Glutamatergic neuron (in vitro differentiated cells): ENCODE results near the gene PDLIM5. TPM values are rescaled to one million over a fixed set of nuclear protein-coding genes. Genes with fewer than 3 reads are reported as not detected.

Experiments used
- DNase-seq: peaks from one replicate; pipeline ENCODE4 v3.0.0; 2022
- H3K27ac Mint-ChIP-seq: one replicate; pipeline ENCODE4 v1.8.0; 2020; ENCODE audit warnings: mild to moderate bottlenecking, mixed read lengths, inconsistent platforms; ENCODE audit not compliant: unreplicated experiment
- H3K27me3 Mint-ChIP-seq: one replicate; pipeline ENCODE4 v1.8.0; 2020; ENCODE audit warnings: mild to moderate bottlenecking, moderate library complexity, mixed read lengths, inconsistent platforms; ENCODE audit not compliant: unreplicated experiment
- H3K36me3 Mint-ChIP-seq: one replicate; pipeline ENCODE4 v1.8.0; 2020; ENCODE audit warnings: mild to moderate bottlenecking, mixed read lengths, inconsistent platforms; ENCODE audit not compliant: unreplicated experiment
- H3K4me1 Mint-ChIP-seq: one replicate; pipeline ENCODE4 v1.8.0; 2020; ENCODE audit warnings: mild to moderate bottlenecking, low read depth, mixed read lengths, inconsistent platforms; ENCODE audit not compliant: unreplicated experiment
- H3K4me3 Mint-ChIP-seq: one replicate; pipeline ENCODE4 v1.8.0; 2020; ENCODE audit warnings: mild to moderate bottlenecking, mixed read lengths, inconsistent platforms; ENCODE audit not compliant: unreplicated experiment
- H3K9me3 Mint-ChIP-seq: one replicate; pipeline ENCODE4 v1.8.0; 2020; ENCODE audit warnings: mild to moderate bottlenecking, moderate library complexity, mixed read lengths, inconsistent platforms; ENCODE audit not compliant: unreplicated experiment
- CTCF ChIP-seq: fragments of 200-600 bp; sonication (generic); IDR thresholded peaks from one replicate; pipeline ENCODE4 v1.5.0; 2021; ENCODE audit not compliant: partially characterized antibody, unreplicated experiment
- total RNA-seq: library from RNA; stranded (reverse); fragmentation: NEBNext Ultra II Directional; extraction: Animal tissue kit (Norgen Biotek cat#: 25700); gene quantifications from one replicate; pipeline ENCODE4 v1.2.1, GENCODE V29; 2021; ENCODE audit not compliant: unreplicated experiment

Gene PDLIM5
- total RNA-seq, 1 donor from 2014 or later: 32.7 TPM

GRCh38 chr4:94527556-94528233, 76.0 kb downstream of the PDLIM5 start:
- no peak for TF ChIP-seq CTCF
- Mint-ChIP-seq H3K4me1 (no peaks in the 10 kb centered on the region), H3K4me3 (no peak overlapping the region), H3K27me3 (no peaks in the 10 kb centered on the region), H3K27ac (no peak overlapping the region), H3K9me3 (no peaks in the 10 kb centered on the region), H3K36me3 (no peaks in the 10 kb centered on the region)
- no peak for DNase-seq

GRCh38 chr4:94528792-94529451, 77.2 kb downstream of the PDLIM5 start:
- no peak for DNase-seq
- Mint-ChIP-seq H3K36me3 (no peaks in the 10 kb centered on the region), H3K4me3 (no peak overlapping the region), H3K9me3 (no peaks in the 10 kb centered on the region), H3K4me1 (no peaks in the 10 kb centered on the region), H3K27ac (no peak overlapping the region), H3K27me3 (no peaks in the 10 kb centered on the region)
- no peak for TF ChIP-seq CTCF

GRCh38 chr4:94530073-94530472, 78.3 kb downstream of the PDLIM5 start:
- H3K4me1 Mint-ChIP-seq: no peaks in the 10 kb centered on the region
- H3K4me3 Mint-ChIP-seq: no peak overlapping the region

GRCh38 chr4:94531991-94532789, 80.4 kb downstream of the PDLIM5 start:
- TF ChIP-seq CTCF: no peak
- no peaks in the 10 kb centered on the region for H3K9me3 Mint-ChIP-seq
- H3K4me1 Mint-ChIP-seq: peaks cover 2% of the 10 kb centered on the region
- no peak overlapping the region for H3K4me3 Mint-ChIP-seq
- no peak for DNase-seq
- no peaks in the 10 kb centered on the region for H3K36me3 Mint-ChIP-seq
- no peaks in the 10 kb centered on the region for H3K27me3 Mint-ChIP-seq
- no peak overlapping the region for H3K27ac Mint-ChIP-seq

More at GRCh38 chr4:94530073-94530472, 78.3 kb downstream of the PDLIM5 start:
- Mint-ChIP-seq H3K27ac (no peak overlapping the region), H3K27me3 (no peaks in the 10 kb centered on the region), H3K9me3 (no peaks in the 10 kb centered on the region), H3K36me3 (no peaks in the 10 kb centered on the region)
- no peak for TF ChIP-seq CTCF
- no peak for DNase-seq
